GM13976 (cell line): Measurements from ENCODE around the gene CLIP4.

Experiments
- DNase-seq: peaks from one replicate; pipeline ENCODE4 v3.0.0; 2012; ENCODE audit warnings: low spot score
- CTCF ChIP-seq: IDR thresholded peaks from 2 replicates; pipeline ENCODE4 v1.5.1; 2012; ENCODE audit warnings: borderline replicate concordance, mild to moderate bottlenecking; ENCODE audit not compliant: insufficient read depth; ENCODE audit errors: extremely low read depth, missing control alignments, control extremely low read depth
- in situ Hi-C: fragments of 300-500 bp; cut with MboI; formaldehyde crosslinking; loops from one replicate; pipeline ENCODE4 v1.12.0; 2022; ENCODE audit warnings: low sequenced_read_pairs, mixed read lengths, inconsistent platforms; ENCODE audit not compliant: unreplicated experiment

CLIP4 gene

GRCh38 chr2:29117636-29118303 is 2.6 kb downstream of the CLIP4 start:
- in situ Hi-C loops = no loop called here
- DNase-seq = no peak
- TF ChIP-seq CTCF = no peak

- no peak for TF ChIP-seq CTCF
- in situ Hi-C loops = no loop called here
- no peak for DNase-seq
Observed at GRCh38 chr2:29119211-29119610, 4.0 kb downstream of the CLIP4 start.

GRCh38 chr2:29120846-29121245 is 5.6 kb downstream of the CLIP4 start:
- no peak for TF ChIP-seq CTCF
- DNase-seq = no peak
- in situ Hi-C loops = no loop called here

- in situ Hi-C loops = no loop called here
- DNase-seq = no peak
- TF ChIP-seq CTCF = no peak
Observed at GRCh38 chr2:29123617-29124349, 8.6 kb downstream of the CLIP4 start.

GRCh38 chr2:29124504-29124903 is 9.3 kb downstream of the CLIP4 start:
- DNase-seq = no peak
- TF ChIP-seq CTCF = no peak
- in situ Hi-C loops = no loop called here

GRCh38 chr2:29129586-29130281 is 14.5 kb downstream of the CLIP4 start:
- no peak for DNase-seq
- in situ Hi-C loops = no loop called here
- TF ChIP-seq CTCF = no peak
